ENCODE results near the gene PDHB.

DNA sequence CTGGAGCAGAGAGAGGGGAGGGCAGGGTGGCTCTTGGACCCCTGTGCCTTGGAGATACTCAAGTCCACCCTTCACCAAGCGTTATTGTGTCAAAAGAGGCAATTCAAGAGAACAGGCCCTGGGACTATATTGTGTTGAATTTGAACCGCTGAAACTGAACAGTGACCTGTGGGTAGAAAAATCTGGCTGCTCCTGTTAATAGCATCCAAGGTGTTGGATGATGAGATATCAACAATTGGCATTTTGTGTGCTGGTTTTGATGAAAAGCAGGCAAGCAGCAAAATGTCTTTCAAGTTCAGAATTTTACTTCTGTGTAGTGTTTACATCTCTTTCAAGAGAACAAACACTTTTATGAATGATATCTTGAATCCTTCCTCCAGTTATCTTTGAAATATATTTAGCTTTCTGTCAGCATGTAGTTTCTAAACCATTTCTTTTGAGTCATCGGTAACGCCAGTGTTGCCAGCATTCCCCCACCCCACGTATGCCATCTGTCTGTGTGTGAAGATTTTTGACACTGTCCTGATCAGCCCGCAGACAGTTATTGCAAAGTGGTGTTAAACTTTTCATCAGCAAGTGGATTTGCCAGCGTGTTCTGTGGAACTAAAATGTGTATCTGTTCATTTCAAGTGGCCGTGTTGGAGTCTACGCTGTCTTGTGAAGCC lies 34.8 kb downstream of the PDHB start:
- TF ChIP-seq POLR2AphosphoS5 (IDR thresholded peaks at IDR 0.05; ENCODE audit: low read depth) (no peak), CTCF (IDR thresholded peaks at IDR 0.05; ENCODE audit: insufficient read depth, low read length) (no peak), GABPA (IDR thresholded peaks at IDR 0.05; ENCODE audit: low read depth) (no peak)
